ENCODE results near the gene CDH22.

CDH22 gene

GRCh38 chr20:46296526-46297250 is 11.6 kb downstream of the CDH22 start:
- no peak for DNase-seq

- no peak for DNase-seq
Measured at GRCh38 chr20:46293084-46293483, 15.2 kb downstream of the CDH22 start.

- DNase-seq, result no peak
Measured at GRCh38 chr20:46291401-46291800, 16.9 kb downstream of the CDH22 start.

GRCh38 chr20:46289432-46289831 is 18.9 kb downstream of the CDH22 start:
- DNase-seq, result no peak

- DNase-seq, result no peak
Measured at GRCh38 chr20:46286977-46287376, 21.3 kb downstream of the CDH22 start.

GRCh38 chr20:46286382-46286781 is 21.9 kb downstream of the CDH22 start:
- no peak for DNase-seq

- DNase-seq, result no peak
Measured at GRCh38 chr20:46285740-46286139, 22.6 kb downstream of the CDH22 start.

GRCh38 chr20:46285072-46285471 is 23.2 kb downstream of the CDH22 start:
- no peak for DNase-seq

GRCh38 chr20:46284040-46284427 is 24.3 kb downstream of the CDH22 start:
- no peak for DNase-seq

GRCh38 chr20:46283426-46284039 is 24.8 kb downstream of the CDH22 start:
- DNase-seq, result no peak

- DNase-seq, result no peak
Measured at GRCh38 chr20:46282669-46283068, 25.6 kb downstream of the CDH22 start.

GRCh38 chr20:46279103-46279502 is 29.2 kb downstream of the CDH22 start:
- no peak for DNase-seq

- DNase-seq, result no peak
Measured at GRCh38 chr20:46277602-46278001, 30.7 kb downstream of the CDH22 start.

- no peak for DNase-seq
Measured at GRCh38 chr20:46276531-46276930, 31.8 kb downstream of the CDH22 start.

- peak; percentile 42 for DNase-seq
Measured at GRCh38 chr20:46275091-46275490, 33.2 kb downstream of the CDH22 start.

GRCh38 chr20:46273717-46274116 is 34.6 kb downstream of the CDH22 start:
- no peak for DNase-seq

GRCh38 chr20:46272389-46273047 is 35.8 kb downstream of the CDH22 start:
- no peak for DNase-seq

GRCh38 chr20:46270977-46271744 is 37.1 kb downstream of the CDH22 start:
- DNase-seq, result peak; percentile 26

- no peak for DNase-seq
Measured at GRCh38 chr20:46269372-46269771, 38.9 kb downstream of the CDH22 start.

- no peak for DNase-seq
Measured at GRCh38 chr20:46268662-46269061, 39.6 kb downstream of the CDH22 start.

GRCh38 chr20:46268131-46268614 is 40.1 kb downstream of the CDH22 start:
- no peak for DNase-seq

- no peak for DNase-seq
Measured at GRCh38 chr20:46267108-46268105, 40.9 kb downstream of the CDH22 start.

Measured in NCI-H1105 treated with DMSO at 0.1 percent for 48 hours (cell line).